HEK293 (cell line): ENCODE results near the gene PDSS2.
A peak's percentile ranks its signal among the peaks of the same experiment; 100 is the strongest.
"Not testable (repeated sequence)": the region's sequence is repeated elsewhere in the genome, so short reads cannot be mapped to it uniquely, and the experiment has no call there.

ENCODE experiments used
- CTCF ChIA-PET: fragments of 350-600 bp; formaldehyde crosslinking; extraction: SDS; loops from one replicate; lab custom pipeline; 2021; ENCODE audit warnings: antibody characterized with exemption; lab: Yijun Ruan, JAX
- POLR2A ChIA-PET: fragments of 300-600 bp; formaldehyde crosslinking; extraction: SDS; loops from one replicate; lab custom pipeline; 2020; ENCODE audit warnings: antibody characterized with exemption, inconsistent platforms; lab: Yijun Ruan, JAX
- H3K27ac ChIP-seq: fragments of 200-500 bp; sonication (Bioruptor generic); 2 replicates; pipeline ENCODE4 v1.5.1; 2014; ENCODE audit warnings: low read depth, low read length, control low read depth, inconsistent platforms; ENCODE audit errors: extremely low read depth
- H3K36me3 ChIP-seq, 2 experiments: fragments of 200-500 bp in 1 of 2; sonication (Bioruptor generic) in 1 of 2; 1 replicate in 1 of 2; 2 replicates in 1 of 2; pipeline ENCODE4 v1.5.1; 2014 to 2017; ENCODE audit warnings: inconsistent platforms in 2 of 2, low read length in 2 of 2; ENCODE audit not compliant: control insufficient read depth in 2 of 2, insufficient read depth in 1 of 2
- H3K4me1 ChIP-seq: fragments of 200-500 bp; sonication (Bioruptor generic); 2 replicates; pipeline ENCODE4 v1.5.1; 2014; ENCODE audit warnings: mild to moderate bottlenecking, low read length, inconsistent platforms; ENCODE audit not compliant: control insufficient read depth, insufficient read depth
- H3K4me3 ChIP-seq: 2 replicates; pipeline ENCODE4 v1.5.1; 2011; ENCODE audit warnings: low read depth, mild to moderate bottlenecking, control low read depth, low read length, moderate library complexity
- H3K9me3 ChIP-seq: fragments of 200-500 bp; sonication (Bioruptor generic); 2 replicates; pipeline ENCODE4 v1.5.1; 2014; ENCODE audit warnings: low read depth, low read length, inconsistent platforms; ENCODE audit not compliant: control insufficient read depth, insufficient read depth
- KLF9 ChIP-seq: fragments of 450-650 bp; formaldehyde crosslinking; IDR thresholded peaks from 2 replicates; pipeline ENCODE4 v1.5.1; 2016; ENCODE audit warnings: missing biosample characterization, missing genetic modification characterization, low read depth
- SCRT2 ChIP-seq: fragments of 450-650 bp; formaldehyde crosslinking; IDR thresholded peaks from 2 replicates; pipeline ENCODE4 v1.5.1; 2016; ENCODE audit warnings: missing biosample characterization, missing genetic modification characterization
- TRIM28 ChIP-seq: IDR thresholded peaks from 2 replicates; pipeline ENCODE4 v1.6.1; 2011; ENCODE audit warnings: low read length, control low read depth, borderline replicate concordance
- ZIC2 ChIP-seq: fragments of 450-650 bp; formaldehyde crosslinking; IDR thresholded peaks from 2 replicates; pipeline ENCODE4 v1.5.1; 2016; ENCODE audit warnings: missing biosample characterization, missing genetic modification characterization
- ZNF24 ChIP-seq: fragments of 450-650 bp; formaldehyde crosslinking; IDR thresholded peaks from 2 replicates; pipeline ENCODE4 v1.5.1; 2016; ENCODE audit warnings: missing biosample characterization, missing genetic modification characterization
- ZNF274 ChIP-seq, 2 experiments: fragments of 200-500 bp in 1 of 2; fragments of 450-650 bp in 1 of 2; sonication (Bioruptor generic) in 1 of 2; formaldehyde crosslinking in 1 of 2; IDR thresholded peaks; 2 replicates each; pipeline versions ENCODE4 v1.5.1 to v1.6.1; 2014 to 2016; ENCODE audit warnings: borderline replicate concordance in 1 of 2, inconsistent platforms in 1 of 2, low read length in 1 of 2, missing biosample characterization in 1 of 2, missing genetic modification characterization in 1 of 2
- ZNF416 ChIP-seq: fragments of 450-650 bp; formaldehyde crosslinking; IDR thresholded peaks from 2 replicates; pipeline ENCODE4 v1.5.1; 2016; ENCODE audit warnings: missing biosample characterization, missing genetic modification characterization
- ZNF600 ChIP-seq: fragments of 450-650 bp; formaldehyde crosslinking; IDR thresholded peaks from 2 replicates; pipeline ENCODE4 v1.5.1; 2016; ENCODE audit warnings: missing biosample characterization, missing genetic modification characterization
- TF ChIP-seq, protein P1 (sequence below): fragments of 450-650 bp; formaldehyde crosslinking; IDR thresholded peaks from 2 replicates; pipeline ENCODE4 v1.5.1; 2017; ENCODE audit warnings: missing biosample characterization, missing genetic modification characterization
- TF ChIP-seq, protein P2 (sequence below): fragments of 450-650 bp; formaldehyde crosslinking; IDR thresholded peaks from 2 replicates; pipeline ENCODE4 v1.5.1; 2017; ENCODE audit warnings: missing biosample characterization, missing genetic modification characterization
- TF ChIP-seq, protein P3 (sequence below): fragments of 450-650 bp; formaldehyde crosslinking; IDR thresholded peaks from 2 replicates; pipeline ENCODE4 v1.5.1; 2016; ENCODE audit warnings: missing biosample characterization, missing genetic modification characterization
- TF ChIP-seq, protein P4 (sequence below): fragments of 450-650 bp; formaldehyde crosslinking; IDR thresholded peaks from 2 replicates; pipeline ENCODE4 v1.5.1; 2016; ENCODE audit warnings: missing biosample characterization, missing genetic modification characterization
- TF ChIP-seq, protein P5 (sequence below): fragments of 450-650 bp; formaldehyde crosslinking; IDR thresholded peaks from 2 replicates; pipeline ENCODE4 v1.5.1; 2016; ENCODE audit warnings: missing biosample characterization, missing genetic modification characterization
- TF ChIP-seq, protein P6 (sequence below): fragments of 450-650 bp; formaldehyde crosslinking; IDR thresholded peaks from 2 replicates; pipeline ENCODE4 v1.5.1; 2017; ENCODE audit warnings: missing biosample characterization, missing genetic modification characterization
- TF ChIP-seq, protein P7 (sequence below): sonication (generic); formaldehyde crosslinking; IDR thresholded peaks from 2 replicates; pipeline ENCODE4 v1.8.1; 2022; ENCODE audit warnings: mild to moderate bottlenecking, moderate library complexity, missing genetic modification reagents

The PDSS2 gene

DNA sequence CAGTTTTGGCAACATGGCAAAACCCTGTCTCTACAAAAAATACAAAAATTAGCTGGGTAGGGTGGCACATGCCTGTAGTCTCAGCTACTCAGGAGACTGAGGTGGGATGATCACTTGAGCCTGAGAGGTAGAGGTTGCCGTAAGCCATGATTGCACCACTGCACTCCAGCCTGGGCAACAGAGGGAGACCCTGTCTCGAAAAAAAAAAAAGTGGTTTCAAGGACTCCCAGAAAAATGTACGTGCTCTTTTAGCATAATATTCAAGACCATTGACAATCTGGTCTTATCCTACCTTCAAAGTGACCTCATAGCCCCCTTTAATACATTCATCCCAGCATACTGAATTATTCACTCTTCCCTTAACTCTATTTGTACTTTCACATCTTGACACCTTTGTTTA is 16.0 kb upstream of the PDSS2 start:
- TF ChIP-seq, protein P1, sequence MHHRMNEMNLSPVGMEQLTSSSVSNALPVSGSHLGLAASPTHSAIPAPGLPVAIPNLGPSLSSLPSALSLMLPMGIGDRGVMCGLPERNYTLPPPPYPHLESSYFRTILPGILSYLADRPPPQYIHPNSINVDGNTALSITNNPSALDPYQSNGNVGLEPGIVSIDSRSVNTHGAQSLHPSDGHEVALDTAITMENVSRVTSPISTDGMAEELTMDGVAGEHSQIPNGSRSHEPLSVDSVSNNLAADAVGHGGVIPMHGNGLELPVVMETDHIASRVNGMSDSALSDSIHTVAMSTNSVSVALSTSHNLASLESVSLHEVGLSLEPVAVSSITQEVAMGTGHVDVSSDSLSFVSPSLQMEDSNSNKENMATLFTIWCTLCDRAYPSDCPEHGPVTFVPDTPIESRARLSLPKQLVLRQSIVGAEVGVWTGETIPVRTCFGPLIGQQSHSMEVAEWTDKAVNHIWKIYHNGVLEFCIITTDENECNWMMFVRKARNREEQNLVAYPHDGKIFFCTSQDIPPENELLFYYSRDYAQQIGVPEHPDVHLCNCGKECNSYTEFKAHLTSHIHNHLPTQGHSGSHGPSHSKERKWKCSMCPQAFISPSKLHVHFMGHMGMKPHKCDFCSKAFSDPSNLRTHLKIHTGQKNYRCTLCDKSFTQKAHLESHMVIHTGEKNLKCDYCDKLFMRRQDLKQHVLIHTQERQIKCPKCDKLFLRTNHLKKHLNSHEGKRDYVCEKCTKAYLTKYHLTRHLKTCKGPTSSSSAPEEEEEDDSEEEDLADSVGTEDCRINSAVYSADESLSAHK (tag by site-specific recombination): peak; percentile 93
- H3K27ac ChIP-seq, H3K9me3 ChIP-seq, H3K4me3 ChIP-seq, POLR2A ChIA-PET, H3K36me3 ChIP-seq, CTCF ChIA-PET: not testable (repeated sequence)
- H3K4me1 ChIP-seq: peaks cover 10% of the 10 kb centered on the region; the same call in 1 of the 2 replicates

DNA sequence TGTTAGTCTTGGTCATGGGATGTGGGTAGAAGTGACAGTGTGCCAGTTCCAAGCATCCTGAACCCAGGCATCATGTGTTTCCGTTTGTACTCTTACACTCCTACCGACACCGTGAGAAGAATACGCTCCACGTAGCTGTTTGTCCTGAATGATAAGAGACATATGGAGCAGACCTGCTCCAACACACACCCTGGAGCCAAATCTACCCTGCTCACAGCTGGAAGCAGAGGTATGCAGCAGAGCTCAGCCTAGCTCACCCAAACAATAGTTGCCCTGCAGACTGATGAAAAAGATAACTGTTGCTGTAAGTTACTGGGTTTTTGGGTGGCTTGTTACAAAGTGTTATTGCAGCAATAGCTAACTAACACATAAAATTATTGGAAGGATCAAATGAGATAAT is 14.3 kb upstream of the PDSS2 start:
- TF ChIP-seq SCRT2 (tag by site-specific recombination) (0 out of 2 replicates have a peak, but pooled peaks have one; percentile 13), KLF9 (no peak), ZNF600 (tag by site-specific recombination) (0 out of 2 replicates have a peak, but pooled peaks have one; percentile 34), ZNF416 (no peak), ZNF274 (IDR thresholded peaks at IDR 0.05; ENCODE audit: low read length) (no peak), ZNF274 (tag by site-specific recombination; IDR thresholded peaks at IDR 0.05; ENCODE audit: borderline replicate concordance) (no peak), TRIM28 (peak; percentile 78), ZNF24 (tag by site-specific recombination) (no peak), ZIC2 (tag by site-specific recombination) (peak; percentile 70)
- TF ChIP-seq, protein P2, sequence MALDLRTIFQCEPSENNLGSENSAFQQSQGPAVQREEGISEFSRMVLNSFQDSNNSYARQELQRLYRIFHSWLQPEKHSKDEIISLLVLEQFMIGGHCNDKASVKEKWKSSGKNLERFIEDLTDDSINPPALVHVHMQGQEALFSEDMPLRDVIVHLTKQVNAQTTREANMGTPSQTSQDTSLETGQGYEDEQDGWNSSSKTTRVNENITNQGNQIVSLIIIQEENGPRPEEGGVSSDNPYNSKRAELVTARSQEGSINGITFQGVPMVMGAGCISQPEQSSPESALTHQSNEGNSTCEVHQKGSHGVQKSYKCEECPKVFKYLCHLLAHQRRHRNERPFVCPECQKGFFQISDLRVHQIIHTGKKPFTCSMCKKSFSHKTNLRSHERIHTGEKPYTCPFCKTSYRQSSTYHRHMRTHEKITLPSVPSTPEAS (tag by site-specific recombination): no peak
- TF ChIP-seq, protein P3, sequence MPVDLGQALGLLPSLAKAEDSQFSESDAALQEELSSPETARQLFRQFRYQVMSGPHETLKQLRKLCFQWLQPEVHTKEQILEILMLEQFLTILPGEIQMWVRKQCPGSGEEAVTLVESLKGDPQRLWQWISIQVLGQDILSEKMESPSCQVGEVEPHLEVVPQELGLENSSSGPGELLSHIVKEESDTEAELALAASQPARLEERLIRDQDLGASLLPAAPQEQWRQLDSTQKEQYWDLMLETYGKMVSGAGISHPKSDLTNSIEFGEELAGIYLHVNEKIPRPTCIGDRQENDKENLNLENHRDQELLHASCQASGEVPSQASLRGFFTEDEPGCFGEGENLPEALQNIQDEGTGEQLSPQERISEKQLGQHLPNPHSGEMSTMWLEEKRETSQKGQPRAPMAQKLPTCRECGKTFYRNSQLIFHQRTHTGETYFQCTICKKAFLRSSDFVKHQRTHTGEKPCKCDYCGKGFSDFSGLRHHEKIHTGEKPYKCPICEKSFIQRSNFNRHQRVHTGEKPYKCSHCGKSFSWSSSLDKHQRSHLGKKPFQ (tag by site-specific recombination): no peak
- TF ChIP-seq, protein P4, sequence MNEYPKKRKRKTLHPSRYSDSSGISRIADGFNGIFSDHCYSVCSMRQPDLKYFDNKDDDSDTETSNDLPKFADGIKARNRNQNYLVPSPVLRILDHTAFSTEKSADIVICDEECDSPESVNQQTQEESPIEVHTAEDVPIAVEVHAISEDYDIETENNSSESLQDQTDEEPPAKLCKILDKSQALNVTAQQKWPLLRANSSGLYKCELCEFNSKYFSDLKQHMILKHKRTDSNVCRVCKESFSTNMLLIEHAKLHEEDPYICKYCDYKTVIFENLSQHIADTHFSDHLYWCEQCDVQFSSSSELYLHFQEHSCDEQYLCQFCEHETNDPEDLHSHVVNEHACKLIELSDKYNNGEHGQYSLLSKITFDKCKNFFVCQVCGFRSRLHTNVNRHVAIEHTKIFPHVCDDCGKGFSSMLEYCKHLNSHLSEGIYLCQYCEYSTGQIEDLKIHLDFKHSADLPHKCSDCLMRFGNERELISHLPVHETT (tag by site-specific recombination): no peak
- TF ChIP-seq, protein P5, sequence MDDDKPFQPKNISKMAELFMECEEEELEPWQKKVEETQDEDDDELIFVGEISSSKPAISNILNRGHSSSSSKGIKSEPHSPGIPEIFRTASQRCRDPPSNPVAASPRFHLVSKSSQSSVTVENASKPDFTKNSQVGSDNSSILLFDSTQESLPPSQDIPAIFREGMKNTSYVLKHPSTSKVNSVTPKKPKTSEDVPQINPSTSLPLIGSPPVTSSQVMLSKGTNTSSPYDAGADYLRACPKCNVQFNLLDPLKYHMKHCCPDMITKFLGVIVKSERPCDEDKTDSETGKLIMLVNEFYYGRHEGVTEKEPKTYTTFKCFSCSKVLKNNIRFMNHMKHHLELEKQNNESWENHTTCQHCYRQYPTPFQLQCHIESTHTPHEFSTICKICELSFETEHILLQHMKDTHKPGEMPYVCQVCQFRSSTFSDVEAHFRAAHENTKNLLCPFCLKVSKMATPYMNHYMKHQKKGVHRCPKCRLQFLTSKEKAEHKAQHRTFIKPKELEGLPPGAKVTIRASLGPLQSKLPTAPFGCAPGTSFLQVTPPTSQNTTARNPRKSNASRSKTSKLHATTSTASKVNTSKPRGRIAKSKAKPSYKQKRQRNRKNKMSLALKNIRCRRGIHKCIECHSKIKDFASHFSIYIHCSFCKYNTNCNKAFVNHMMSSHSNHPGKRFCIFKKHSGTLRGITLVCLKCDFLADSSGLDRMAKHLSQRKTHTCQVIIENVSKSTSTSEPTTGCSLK (tag by site-specific recombination): no peak
- TF ChIP-seq, protein P6, sequence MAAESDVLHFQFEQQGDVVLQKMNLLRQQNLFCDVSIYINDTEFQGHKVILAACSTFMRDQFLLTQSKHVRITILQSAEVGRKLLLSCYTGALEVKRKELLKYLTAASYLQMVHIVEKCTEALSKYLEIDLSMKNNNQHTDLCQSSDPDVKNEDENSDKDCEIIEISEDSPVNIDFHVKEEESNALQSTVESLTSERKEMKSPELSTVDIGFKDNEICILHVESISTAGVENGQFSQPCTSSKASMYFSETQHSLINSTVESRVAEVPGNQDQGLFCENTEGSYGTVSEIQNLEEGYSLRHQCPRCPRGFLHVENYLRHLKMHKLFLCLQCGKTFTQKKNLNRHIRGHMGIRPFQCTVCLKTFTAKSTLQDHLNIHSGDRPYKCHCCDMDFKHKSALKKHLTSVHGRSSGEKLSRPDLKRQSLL: peak; percentile 75; the same call in 1 of the 2 replicates
- TF ChIP-seq, protein P7, sequence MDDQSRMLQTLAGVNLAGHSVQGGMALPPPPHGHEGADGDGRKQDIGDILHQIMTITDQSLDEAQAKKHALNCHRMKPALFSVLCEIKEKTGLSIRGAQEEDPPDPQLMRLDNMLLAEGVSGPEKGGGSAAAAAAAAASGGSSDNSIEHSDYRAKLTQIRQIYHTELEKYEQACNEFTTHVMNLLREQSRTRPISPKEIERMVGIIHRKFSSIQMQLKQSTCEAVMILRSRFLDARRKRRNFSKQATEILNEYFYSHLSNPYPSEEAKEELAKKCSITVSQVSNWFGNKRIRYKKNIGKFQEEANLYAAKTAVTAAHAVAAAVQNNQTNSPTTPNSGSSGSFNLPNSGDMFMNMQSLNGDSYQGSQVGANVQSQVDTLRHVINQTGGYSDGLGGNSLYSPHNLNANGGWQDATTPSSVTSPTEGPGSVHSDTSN (CRISPR knock-in tag): no peak
- H3K9me3 ChIP-seq: no peaks in the 10 kb centered on the region
- ChIA-PET CTCF (interaction anchor here (0.5 to 1.5 kb wide), 6 partner anchors 12 to 1554 kb away, joined by 3 to 4 read pairs (median 3); partner anchors contain the start of gene PDSS2), POLR2A (interaction anchor here (1.2 kb wide), 1 partner anchor 14 kb away, joined by 16 read pairs; the partner anchor contains the start of gene PDSS2)
- no peak overlapping the region for H3K4me3 ChIP-seq
- H3K4me1 ChIP-seq: peaks cover 10% of the 10 kb centered on the region; the same call in 1 of the 2 replicates
- no peak overlapping the region for H3K27ac ChIP-seq
- no peaks in the 10 kb centered on the region for H3K36me3 ChIP-seq
